BLaER1 treated with 17β-estradiol and CSF1 and Interleukin-3, amounts not matched to agents 10 nM and 100 nM (cell line): ENCODE results near the gene NAMPT.
"Not testable (repeated sequence)": the region's sequence is repeated elsewhere in the genome, so short reads cannot be mapped to it uniquely, and the experiment has no call there.

Experiments used
- H3K27ac ChIP-seq, 11 experiments: shearing (Covaris generic); formaldehyde crosslinking; 2 replicates each; pipeline ENCODE4 v1.8.1; 2022
- H3K27me3 ChIP-seq, 11 experiments: shearing (Covaris generic); formaldehyde crosslinking; 2 replicates each; pipeline ENCODE4 v1.8.1; 2022
- H3K36me3 ChIP-seq, 11 experiments: shearing (Covaris generic); formaldehyde crosslinking; 2 replicates each; pipeline ENCODE4 v1.8.1; 2022
- H3K4me1 ChIP-seq, 10 experiments: shearing (Covaris generic); formaldehyde crosslinking; 2 replicates each; pipeline ENCODE4 v1.8.1; 2022
- H3K4me2 ChIP-seq, 11 experiments: shearing (Covaris generic); formaldehyde crosslinking; 2 replicates each; pipeline ENCODE4 v1.8.1; 2022
- H3K4me3 ChIP-seq, 10 experiments: shearing (Covaris generic); formaldehyde crosslinking; 2 replicates each; pipeline ENCODE4 v1.8.1; 2022
- H3K9ac ChIP-seq, 11 experiments: shearing (Covaris generic); formaldehyde crosslinking; 2 replicates each; pipeline ENCODE4 v1.8.1; 2022
- H3K9me3 ChIP-seq, 11 experiments: shearing (Covaris generic); formaldehyde crosslinking; replicated peaks in 1 of 11; 2 replicates each; pipeline ENCODE4 v1.8.1; 2022
- H4K20me1 ChIP-seq, 11 experiments: shearing (Covaris generic); formaldehyde crosslinking; 2 replicates each; pipeline ENCODE4 v1.8.1; 2022
- Cebpa-rat ChIP-seq, 11 experiments: shearing (Covaris generic); IDR thresholded peaks; 2 replicates each; pipeline ENCODE4 v1.8.1; 2022

The NAMPT gene

GRCh38 chr7:106309362-106309761 is 24.6 kb upstream of the NAMPT start:
- no peak overlapping the region for H3K27ac ChIP-seq
- H3K27me3 ChIP-seq, result no peaks in the 10 kb centered on the region
- H3K4me1 ChIP-seq, result peaks cover 0 to 37% (median 12%) of the 10 kb centered on the region in 10 experiments; a peak in 14 of 20 replicates
- H4K20me1 ChIP-seq, result no peaks in the 10 kb centered on the region
- TF ChIP-seq Cebpa-rat (IDR thresholded peaks at IDR 0.05), result no peak
- H3K9me3 ChIP-seq, result peaks cover 0 to 21% (median 0%) of the 10 kb centered on the region in 11 experiments; a peak in 4 of 22 replicates
- no peaks in the 10 kb centered on the region for H3K36me3 ChIP-seq
- no peak overlapping the region for H3K4me2 ChIP-seq
- H3K9ac ChIP-seq, result no peak overlapping the region
- no peak overlapping the region for H3K4me3 ChIP-seq

GRCh38 chr7:106306256-106306655 is 21.5 kb upstream of the NAMPT start:
- no peaks in the 10 kb centered on the region for H4K20me1 ChIP-seq
- H3K36me3 ChIP-seq, result no peaks in the 10 kb centered on the region
- H3K4me1 ChIP-seq, result peaks cover 0 to 25% (median 0%) of the 10 kb centered on the region in 10 experiments; a peak in 4 of 20 replicates
- H3K9me3 ChIP-seq, result peaks cover 17 to 51% (median 24%) of the 10 kb centered on the region in 11 experiments; a peak in 20 of 22 replicates
- no peak for TF ChIP-seq Cebpa-rat (IDR thresholded peaks at IDR 0.05)
- H3K9ac ChIP-seq, result no peak overlapping the region
- H3K27ac ChIP-seq, result no peak overlapping the region
- no peak overlapping the region for H3K4me2 ChIP-seq
- H3K27me3 ChIP-seq, result no peaks in the 10 kb centered on the region
- no peak overlapping the region for H3K4me3 ChIP-seq

GRCh38 chr7:106305732-106306131 is 20.9 kb upstream of the NAMPT start:
- H3K9me3 ChIP-seq, result peaks cover 17 to 52% (median 26%) of the 10 kb centered on the region in 11 experiments; a peak in 20 of 22 replicates
- no peak overlapping the region for H3K9ac ChIP-seq
- no peaks in the 10 kb centered on the region for H3K27me3 ChIP-seq
- no peaks in the 10 kb centered on the region for H3K36me3 ChIP-seq
- no peak overlapping the region for H3K4me3 ChIP-seq
- H3K27ac ChIP-seq, result no peak overlapping the region
- no peaks in the 10 kb centered on the region for H4K20me1 ChIP-seq
- no peak overlapping the region for H3K4me2 ChIP-seq
- no peak for TF ChIP-seq Cebpa-rat (IDR thresholded peaks at IDR 0.05)
- H3K4me1 ChIP-seq, result peaks cover 0 to 25% (median 0%) of the 10 kb centered on the region in 10 experiments; a peak in 4 of 20 replicates

- H3K4me1 ChIP-seq, result peaks cover 0 to 35% (median 0%) of the 10 kb centered on the region in 10 experiments; a peak in 4 of 20 replicates
- H3K9ac ChIP-seq, result no peak overlapping the region
- no peak overlapping the region for H3K4me3 ChIP-seq
- no peak overlapping the region for H3K27ac ChIP-seq
- no peaks in the 10 kb centered on the region for H3K36me3 ChIP-seq
- no peaks in the 10 kb centered on the region for H3K27me3 ChIP-seq
- H3K4me2 ChIP-seq, result peak overlapping the region in 3 of 11 experiments; percentile 8 to 61 (median 27); a peak in 5 of 22 replicates
- peaks cover 16 to 41% (median 26%) of the 10 kb centered on the region in 11 experiments; a peak in 20 of 22 replicates for H3K9me3 ChIP-seq
- no peak for TF ChIP-seq Cebpa-rat (IDR thresholded peaks at IDR 0.05)
- no peaks in the 10 kb centered on the region for H4K20me1 ChIP-seq
Measured at GRCh38 chr7:106304568-106304967, 19.8 kb upstream of the NAMPT start.

GRCh38 chr7:106298631-106299030 is 13.8 kb upstream of the NAMPT start:
- H4K20me1 ChIP-seq, H3K4me2 ChIP-seq, H3K27me3 ChIP-seq, H3K27ac ChIP-seq, H3K36me3 ChIP-seq, H3K4me3 ChIP-seq, H3K9ac ChIP-seq: not testable (repeated sequence)
- Histone ChIP-seq H3K4me1 (peaks cover 0 to 26% (median 0%) of the 10 kb centered on the region in 10 experiments; a peak in 3 of 20 replicates), H3K9me3 (peaks cover 16 to 36% (median 22%) of the 10 kb centered on the region in 11 experiments; a peak in 20 of 22 replicates)

- H3K4me2 ChIP-seq, H4K20me1 ChIP-seq, H3K4me3 ChIP-seq, H3K9ac ChIP-seq, H3K27me3 ChIP-seq, H3K27ac ChIP-seq, H3K36me3 ChIP-seq: not testable (repeated sequence)
- peaks cover 0 to 23% (median 0%) of the 10 kb centered on the region in 10 experiments; a peak in 3 of 20 replicates for H3K4me1 ChIP-seq
- H3K9me3 ChIP-seq, result peaks cover 11 to 34% (median 19%) of the 10 kb centered on the region in 11 experiments; a peak in 20 of 22 replicates
Measured at GRCh38 chr7:106298155-106298554, 13.4 kb upstream of the NAMPT start.

- no peak overlapping the region for H3K4me2 ChIP-seq
- H3K36me3 ChIP-seq, result no peaks in the 10 kb centered on the region
- no peak overlapping the region for H3K27ac ChIP-seq
- TF ChIP-seq Cebpa-rat (IDR thresholded peaks at IDR 0.05), result no peak
- peaks cover 0 to 9% (median 0%) of the 10 kb centered on the region in 11 experiments; a peak in 5 of 22 replicates for H3K9me3 ChIP-seq
- H3K4me1 ChIP-seq, result peaks cover 0 to 37% (median 0%) of the 10 kb centered on the region in 10 experiments; a peak in 5 of 20 replicates
- H3K27me3 ChIP-seq, result no peaks in the 10 kb centered on the region
- H3K9ac ChIP-seq, result no peak overlapping the region
- no peaks in the 10 kb centered on the region for H4K20me1 ChIP-seq
- H3K4me3 ChIP-seq, result no peak overlapping the region
Measured at GRCh38 chr7:106294334-106294733, 9.6 kb upstream of the NAMPT start.

- Histone ChIP-seq H3K4me1 (peaks cover 1 to 62% (median 3%) of the 10 kb centered on the region in 10 experiments; a peak in 13 of 20 replicates), H4K20me1 (no peaks in the 10 kb centered on the region), H3K4me3 (no peak overlapping the region), H3K9ac (no peak overlapping the region), H3K27me3 (no peaks in the 10 kb centered on the region), H3K4me2 (peak overlapping the region in 2 of 11 experiments; percentile 17 to 59; a peak in 3 of 22 replicates), H3K9me3 (peaks cover 0 to 9% (median 0%) of the 10 kb centered on the region in 11 experiments; a peak in 4 of 22 replicates), H3K36me3 (no peaks in the 10 kb centered on the region), H3K27ac (no peak overlapping the region)
- no peak for TF ChIP-seq Cebpa-rat (IDR thresholded peaks at IDR 0.05)
Measured at GRCh38 chr7:106291247-106291646, 6.5 kb upstream of the NAMPT start.

- no peak overlapping the region for H3K4me3 ChIP-seq
- no peaks in the 10 kb centered on the region for H3K36me3 ChIP-seq
- no peaks in the 10 kb centered on the region for H4K20me1 ChIP-seq
Measured at GRCh38 chr7:106290319-106290718, 5.5 kb upstream of the NAMPT start.

GRCh38 chr7:106289848-106290247 is 5.1 kb upstream of the NAMPT start:
- Histone ChIP-seq H3K9ac (no peak overlapping the region), H3K27ac (no peak overlapping the region), H3K4me3 (no peak overlapping the region), H3K4me2 (peak overlapping the region in 2 of 11 experiments; percentile 54 to 59; a peak in 4 of 22 replicates), H4K20me1 (no peaks in the 10 kb centered on the region), H3K27me3 (no peaks in the 10 kb centered on the region), H3K36me3 (no peaks in the 10 kb centered on the region), H3K9me3 (peaks cover 0 to 9% (median 0%) of the 10 kb centered on the region in 11 experiments; a peak in 4 of 22 replicates), H3K4me1 (peaks cover 8 to 64% (median 11%) of the 10 kb centered on the region in 10 experiments; a peak in 18 of 20 replicates)
- no peak for TF ChIP-seq Cebpa-rat (IDR thresholded peaks at IDR 0.05)

More at GRCh38 chr7:106290319-106290718, 5.5 kb upstream of the NAMPT start:
- H3K9me3 ChIP-seq, result peaks cover 0 to 9% (median 0%) of the 10 kb centered on the region in 11 experiments; a peak in 4 of 22 replicates
- peak overlapping the region in 2 of 11 experiments; percentile 54 to 59; a peak in 4 of 22 replicates for H3K4me2 ChIP-seq
- H3K9ac ChIP-seq, result no peak overlapping the region
- H3K27ac ChIP-seq, result no peak overlapping the region
- TF ChIP-seq Cebpa-rat (IDR thresholded peaks at IDR 0.05), result no peak
- H3K27me3 ChIP-seq, result no peaks in the 10 kb centered on the region
- H3K4me1 ChIP-seq, result peaks cover 8 to 64% (median 11%) of the 10 kb centered on the region in 10 experiments; a peak in 18 of 20 replicates
